ENCODE data around the gene ZBTB8OS. TPM values are rescaled to one million over a fixed set of nuclear protein-coding genes. Genes with fewer than 3 reads are reported as not detected.

ZBTB8OS gene
- polyA plus RNA-seq, 3 donors: 40.2 to 85.6 (median 83.3) TPM

GRCh38 chr1:32627596-32628162 lies 22.7 kb downstream of the ZBTB8OS start:
- Histone ChIP-seq H2AFZ (ENCODE audit: insufficient read depth, low read depth, low read length, poor library complexity, severe bottlenecking) (no peak overlapping the region), H3K27ac (ENCODE audit: low read depth in 1 of 2, low read length in 2 of 2) (peak overlapping the region in 1 of 2 donors; percentile 32), H3K36me3 (replicated peaks in 1 of 2; ENCODE audit: control insufficient read depth in 1 of 2, insufficient read depth in 2 of 2, low read length in 2 of 2) (peaks cover 46 to 77% of the 10 kb centered on the region in 2 donors), H3K4me3 (replicated peaks in 1 of 3; ENCODE audit: low read depth in 2 of 3, low read length in 3 of 3) (no peak overlapping the region), H3K27me3 (ENCODE audit: control insufficient read depth in 2 of 2, insufficient read depth in 2 of 2, low read length in 2 of 2) (no peaks in the 10 kb centered on the region), H3K79me2 (ENCODE audit: insufficient read depth, low read length) (no peaks in the 10 kb centered on the region), H4K20me1 (ENCODE audit: insufficient read depth, low read length) (peaks cover 6% of the 10 kb centered on the region), H3K9ac (ENCODE audit: insufficient read depth, low read length, poor library complexity, severe bottlenecking) (no peak overlapping the region), H3K9me3 (replicated peaks in 1 of 2; ENCODE audit: control insufficient read depth in 1 of 2, insufficient read depth in 1 of 2, low read length in 2 of 2) (no peaks in the 10 kb centered on the region), H3K4me2 (replicated peaks; ENCODE audit: extremely low read depth, low read length, poor library complexity, severe bottlenecking) (no peak overlapping the region), H3K4me1 (ENCODE audit: control insufficient read depth in 1 of 2, insufficient read depth in 2 of 2, low read length in 2 of 2) (no peaks in the 10 kb centered on the region)
- peaks cover 16% of the 10 kb centered on the region for H3K4me1 Mint-ChIP-seq
- H3K27ac Mint-ChIP-seq: peak overlapping the region in 4 of 7 donors; percentile 73 to 78 (median 74)
- no peak for TF ChIP-seq CTCF (IDR thresholded peaks at IDR 0.05)
- WGBS (ENCODE audit: insufficient coverage): 67% methylated on average over 6 of the region's 11 CpGs
- DNase-seq: no peak
- peaks cover 0 to 5% (median 0%) of the 10 kb centered on the region in 7 donors for H3K9me3 Mint-ChIP-seq
- intact Hi-C loops (cut with micrococcal nuclease): no loop called here
- H3K27me3 Mint-ChIP-seq (ENCODE audit: low read depth in 3 of 3): no peaks in the 10 kb centered on the region
- H3K36me3 Mint-ChIP-seq: peaks cover 60 to 83% of the 10 kb centered on the region in 2 donors
- no peak overlapping the region for H3K4me3 Mint-ChIP-seq

- intact Hi-C loops (cut with micrococcal nuclease): no loop called here
- Histone ChIP-seq H2AFZ (ENCODE audit: insufficient read depth, low read depth, low read length, poor library complexity, severe bottlenecking) (no peak overlapping the region), H3K9ac (ENCODE audit: insufficient read depth, low read length, poor library complexity, severe bottlenecking) (no peak overlapping the region), H3K27me3 (ENCODE audit: control insufficient read depth in 2 of 2, insufficient read depth in 2 of 2, low read length in 2 of 2) (no peaks in the 10 kb centered on the region), H3K9me3 (replicated peaks in 1 of 2; ENCODE audit: control insufficient read depth in 1 of 2, insufficient read depth in 1 of 2, low read length in 2 of 2) (no peaks in the 10 kb centered on the region), H3K4me3 (replicated peaks in 1 of 3; ENCODE audit: low read depth in 2 of 3, low read length in 3 of 3) (no peak overlapping the region), H3K27ac (ENCODE audit: low read depth in 1 of 2, low read length in 2 of 2) (no peak overlapping the region), H3K36me3 (replicated peaks in 1 of 2; ENCODE audit: control insufficient read depth in 1 of 2, insufficient read depth in 2 of 2, low read length in 2 of 2) (peaks cover 38 to 78% of the 10 kb centered on the region in 2 donors), H4K20me1 (ENCODE audit: insufficient read depth, low read length) (peaks cover 6% of the 10 kb centered on the region), H3K4me1 (ENCODE audit: control insufficient read depth in 1 of 2, insufficient read depth in 2 of 2, low read length in 2 of 2) (no peaks in the 10 kb centered on the region), H3K4me2 (replicated peaks; ENCODE audit: extremely low read depth, low read length, poor library complexity, severe bottlenecking) (no peak overlapping the region), H3K79me2 (ENCODE audit: insufficient read depth, low read length) (no peaks in the 10 kb centered on the region)
- Mint-ChIP-seq H3K36me3 (peaks cover 59 to 82% of the 10 kb centered on the region in 2 donors), H3K4me3 (no peak overlapping the region), H3K9me3 (peaks cover 0 to 5% (median 0%) of the 10 kb centered on the region in 7 donors), H3K4me1 (peaks cover 16% of the 10 kb centered on the region), H3K27ac (no peak overlapping the region), H3K27me3 (ENCODE audit: low read depth in 3 of 3) (peaks cover 0 to under 1% (median 0%) of the 10 kb centered on the region in 3 donors)
- no peak for TF ChIP-seq CTCF (IDR thresholded peaks at IDR 0.05)
- WGBS (ENCODE audit: insufficient coverage): 100% methylated on average over 1 of the region's 1 CpG
- DNase-seq: no peak
Observed at GRCh38 chr1:32626176-32626575, 24.2 kb downstream of the ZBTB8OS start.

Data from CD14-positive monocyte (primary cell).